H1 (cell line): ENCODE data around the gene NET1. TPM values are rescaled to one million over a fixed set of nuclear protein-coding genes. Genes with fewer than 3 reads are reported as not detected.

ENCODE experiments used
- CTCF ChIA-PET: fragments of 300-600 bp; sonication (Branson Sonifier 250); formaldehyde crosslinking; loops from one replicate; lab custom pipeline; 2021; ENCODE audit not compliant: partially characterized antibody; lab: Charles Lee
- POLR2A ChIA-PET: fragments of 300-600 bp; sonication (Branson Sonifier 250); formaldehyde crosslinking; loops from one replicate; lab custom pipeline; 2021; ENCODE audit warnings: inconsistent platforms; ENCODE audit not compliant: partially characterized antibody; lab: Charles Lee
- DNase-seq, 2 experiments: peaks; one replicate each; pipeline versions ENCODE4 v3.0.0 to v3.0.0-alpha.2; 2010 to 2022; ENCODE audit warnings: low spot score in 2 of 2, low read depth in 1 of 2, mixed read lengths in 1 of 2
- FAIRE-seq: peaks from 2 replicates; lab custom pipeline; 2011; peaks lifted over from hg19 to GRCh38; lab: Jason Lieb, UNC
- H2AFZ ChIP-seq: 2 replicates; pipeline ENCODE4 v1.8.1; 2012; ENCODE audit warnings: low read length, inconsistent platforms
- H2AK5ac ChIP-seq: 2 replicates; pipeline ENCODE4 v1.6.1; 2013; ENCODE audit warnings: low read depth, low read length
- H2BK120ac ChIP-seq: replicated peaks from 2 replicates; pipeline ENCODE3; 2013; ENCODE audit warnings: low read depth, low read length, inconsistent platforms
- H2BK12ac ChIP-seq: 2 replicates; pipeline ENCODE4 v1.6.1; 2013; ENCODE audit warnings: low read depth, low read length
- H2BK15ac ChIP-seq: 2 replicates; pipeline ENCODE4 v1.6.1; 2013; ENCODE audit warnings: low read length
- H2BK20ac ChIP-seq: 2 replicates; pipeline ENCODE4 v1.6.1; 2013; ENCODE audit warnings: low read length
- H2BK5ac ChIP-seq: 2 replicates; pipeline ENCODE4 v1.6.1; 2013; ENCODE audit warnings: low read depth, low read length
- H3K14ac ChIP-seq: 2 replicates; pipeline ENCODE4 v1.6.1; 2013; ENCODE audit warnings: inconsistent platforms; ENCODE audit not compliant: insufficient read length
- H3K18ac ChIP-seq: 2 replicates; pipeline ENCODE4 v1.6.1; 2013; ENCODE audit warnings: low read length; ENCODE audit errors: extremely low read depth
- H3K23ac ChIP-seq: 2 replicates; pipeline ENCODE4 v1.6.1; 2013; ENCODE audit warnings: inconsistent platforms; ENCODE audit not compliant: insufficient read length
- H3K23me2 ChIP-seq: 2 replicates; pipeline ENCODE4 v1.6.1; 2013; ENCODE audit warnings: low read depth, low read length
- H3K27ac ChIP-seq: 2 replicates; pipeline ENCODE4 v1.6.1; 2011; ENCODE audit warnings: low read depth, low read length, inconsistent platforms
- H3K27me3 ChIP-seq, 4 experiments: replicated peaks in 1 of 4; 1 replicate in 1 of 4; 2 replicates in 3 of 4; pipeline versions ENCODE4 v1.6.1 to v1.8.1; 2011 to 2013; ENCODE audit warnings: low read length in 3 of 4, mild to moderate bottlenecking in 3 of 4, inconsistent platforms in 2 of 4, mixed read lengths in 2 of 4, moderate library complexity in 1 of 4; ENCODE audit not compliant: control insufficient read depth in 3 of 4, insufficient read depth in 3 of 4; ENCODE audit errors: extremely low read depth in 1 of 4
- H3K36me3 ChIP-seq, 4 experiments: 2 replicates each; pipeline versions ENCODE4 v1.6.1 to v1.8.1; 2011 to 2013; ENCODE audit warnings: mild to moderate bottlenecking in 4 of 4, low read length in 3 of 4, moderate library complexity in 2 of 4, control low read depth in 1 of 4, inconsistent platforms in 1 of 4; ENCODE audit not compliant: insufficient read depth in 4 of 4, control insufficient read depth in 2 of 4
- H3K4ac ChIP-seq: replicated peaks from 2 replicates; pipeline ENCODE3; 2013; ENCODE audit warnings: low read length, low read depth, mixed read lengths, inconsistent platforms; ENCODE audit not compliant: insufficient read length
- H3K4me1 ChIP-seq, 4 experiments: replicated peaks in 1 of 4; 1 replicate in 1 of 4; 2 replicates in 3 of 4; pipeline versions ENCODE4 v1.6.1 to v1.8.1; 2011 to 2013; ENCODE audit warnings: low read length in 3 of 4, inconsistent platforms in 2 of 4, mixed read lengths in 1 of 4; ENCODE audit not compliant: insufficient read depth in 4 of 4, control insufficient read depth in 3 of 4
- H3K4me2 ChIP-seq, 2 experiments: 2 replicates each; pipeline versions ENCODE4 v1.6.1 to v1.8.1; 2011 to 2013; ENCODE audit warnings: low read depth in 2 of 2, low read length in 2 of 2, control low read depth in 1 of 2, inconsistent platforms in 1 of 2, mild to moderate bottlenecking in 1 of 2; ENCODE audit not compliant: insufficient read depth in 1 of 2
- H3K4me3 ChIP-seq, 4 experiments: fragments of 200-600, 300-600 bp in 1 of 4; sonication (generic), shearing (Covaris generic), sonication (Bioruptor Twin) in 1 of 4; 2 replicates each; pipeline versions ENCODE4 v1.5.1 to v1.8.1; 2011 to 2016; ENCODE audit warnings: low read length in 4 of 4, low read depth in 3 of 4, control low read depth in 2 of 4, inconsistent platforms in 2 of 4, mild to moderate bottlenecking in 2 of 4, mixed read lengths in 1 of 4, moderate library complexity in 1 of 4; ENCODE audit not compliant: insufficient read depth in 2 of 4; ENCODE audit errors: extremely low read depth in 1 of 4
- H3K56ac ChIP-seq: replicated peaks from 2 replicates; pipeline ENCODE3; 2013; ENCODE audit warnings: low read depth, mild to moderate bottlenecking, mixed read lengths, low read length, inconsistent platforms; ENCODE audit not compliant: insufficient read length
- H3K79me1 ChIP-seq: 2 replicates; pipeline ENCODE4 v1.6.1; 2013; ENCODE audit warnings: low read depth, low read length, control low read depth
- H3K79me2 ChIP-seq, 2 experiments: 2 replicates each; pipeline versions ENCODE4 v1.6.1 to v1.8.1; 2012 to 2013; ENCODE audit warnings: low read length in 2 of 2, mild to moderate bottlenecking in 2 of 2, inconsistent platforms in 1 of 2; ENCODE audit not compliant: insufficient read depth in 2 of 2, control insufficient read depth in 1 of 2
- H3K9ac ChIP-seq, 4 experiments: replicated peaks in 1 of 4; 1 replicate in 1 of 4; 2 replicates in 3 of 4; pipeline versions ENCODE4 v1.6.1 to v1.8.1; 2011 to 2013; ENCODE audit warnings: low read depth in 3 of 4, low read length in 3 of 4, control low read depth in 2 of 4, mild to moderate bottlenecking in 2 of 4, moderate library complexity in 2 of 4, inconsistent platforms in 1 of 4; ENCODE audit errors: extremely low read depth in 1 of 4
- H3K9me3 ChIP-seq, 2 experiments: 2 replicates each; pipeline versions ENCODE4 v1.6.1 to v1.8.1; 2012 to 2013; ENCODE audit warnings: mild to moderate bottlenecking in 2 of 2, moderate library complexity in 2 of 2, control low read depth in 1 of 2, inconsistent platforms in 1 of 2, low read depth in 1 of 2, low read length in 1 of 2, mixed read lengths in 1 of 2; ENCODE audit not compliant: insufficient read depth in 2 of 2
- H4K20me1 ChIP-seq, 2 experiments: replicated peaks in 1 of 2; 2 replicates each; pipeline versions ENCODE3 to v1.8.1; 2011 to 2013; ENCODE audit warnings: inconsistent platforms in 2 of 2, low read length in 2 of 2, mild to moderate bottlenecking in 1 of 2; ENCODE audit not compliant: insufficient read depth in 2 of 2, control insufficient read depth in 1 of 2
- H4K5ac ChIP-seq: 2 replicates; pipeline ENCODE4 v1.6.1; 2013; ENCODE audit warnings: low read length, low read depth, mixed read lengths, inconsistent platforms; ENCODE audit not compliant: insufficient read length
- H4K8ac ChIP-seq: 2 replicates; pipeline ENCODE4 v1.8.0; 2013; ENCODE audit warnings: mild to moderate bottlenecking, moderate library complexity, low read length, inconsistent platforms; ENCODE audit not compliant: insufficient read depth; ENCODE audit errors: extremely low read depth
- H4K91ac ChIP-seq: replicated peaks from 2 replicates; pipeline ENCODE3; 2013; ENCODE audit warnings: low read length, mixed read lengths, inconsistent platforms; ENCODE audit not compliant: insufficient read length
- ATF3 ChIP-seq: IDR thresholded peaks from 2 replicates; pipeline ENCODE4 v1.6.1; 2011; ENCODE audit warnings: low read depth, mild to moderate bottlenecking, low read length; ENCODE audit not compliant: insufficient read depth
- BACH1 ChIP-seq: IDR thresholded peaks from 2 replicates; pipeline ENCODE4 v1.6.1; 2012; ENCODE audit warnings: low read length, improper control_type of control experiment
- CHD1 ChIP-seq: IDR thresholded peaks from 2 replicates; pipeline ENCODE4 v1.6.1; 2012; ENCODE audit warnings: low read depth, low read length, improper control_type of control experiment
- CHD2 ChIP-seq: IDR thresholded peaks from 2 replicates; pipeline ENCODE4 v1.6.1; 2012; ENCODE audit warnings: low read length, improper control_type of control experiment
- CTBP2 ChIP-seq: IDR thresholded peaks from 2 replicates; pipeline ENCODE4 v1.7.0; 2011; ENCODE audit warnings: borderline replicate concordance, mild to moderate bottlenecking, moderate library complexity, mixed read lengths, low read length; ENCODE audit not compliant: insufficient read depth, insufficient read length
- CTCF ChIP-seq, 3 experiments: IDR thresholded peaks; 1 replicate in 2 of 3; 2 replicates in 1 of 3; pipeline versions ENCODE4 v1.5.1 to v1.6.1; 2011; ENCODE audit warnings: low read length in 3 of 3, mild to moderate bottlenecking in 3 of 3, inconsistent platforms in 2 of 3, low read depth in 1 of 3, moderate library complexity in 1 of 3; ENCODE audit not compliant: insufficient read depth in 1 of 3; ENCODE audit errors: control extremely low read depth in 1 of 3
- KDM1A ChIP-seq: fragments of 200-600, 300-600 bp; sonication (generic); IDR thresholded peaks from 2 replicates; pipeline ENCODE4 v1.7.1; 2016; ENCODE audit warnings: mild to moderate bottlenecking, low read length, borderline replicate concordance
- MAX ChIP-seq: IDR thresholded peaks from 2 replicates; pipeline ENCODE4 v1.6.1; 2012; ENCODE audit warnings: inconsistent platforms
- TBP ChIP-seq: IDR thresholded peaks from 2 replicates; pipeline ENCODE4 v1.6.1; 2011; ENCODE audit warnings: low read depth, low read length, improper control_type of control experiment
- TCF12 ChIP-seq: IDR thresholded peaks from 2 replicates; pipeline ENCODE4 v1.6.1; 2011; ENCODE audit warnings: low read depth, mild to moderate bottlenecking, low read length
- TEAD4 ChIP-seq: IDR thresholded peaks from 2 replicates; pipeline ENCODE4 v1.6.1; 2012; ENCODE audit warnings: low read depth, low read length, inconsistent platforms, mixed read lengths
- WGBS, 2 experiments: shearing (Covaris generic) in 1 of 2; methylation state at CpG; one replicate each; pipeline versions ENCODE4 v1.1.6 to v1.1.7; 2013 to 2015; ENCODE audit warnings: low lambda C conversion rate in 2 of 2, mixed read lengths in 2 of 2, inconsistent platforms in 1 of 2, low coverage in 1 of 2, missing lambda C conversion rate in 1 of 2; ENCODE audit not compliant: insufficient replicate concordance in 2 of 2, insufficient coverage in 1 of 2, insufficient read length in 1 of 2; ENCODE audit errors: extremely low coverage in 1 of 2, missing lambda C conversion rate in 1 of 2; 5-methylcytosine and 5-hydroxymethylcytosine counted together
- polyA plus RNA-seq, 7 experiments: library from polyadenylated mRNA; depleted of rRNA in 3 of 7; stranded (reverse) in 5 of 7; unstranded in 2 of 7; fragments of >200 nt in 5 of 7; fragments of 200-250 nt in 2 of 7; gene quantifications; 1 replicate in 5 of 7; 2 replicates in 1 of 7; 4 replicates in 1 of 7; pipeline versions ENCODE4 v1.2.1 to v1.2.3, GENCODE V29; 2011 to 2013; ENCODE audit warnings: missing spikeins in 2 of 7, mixed read lengths in 2 of 7
- total RNA-seq: library from RNA; stranded (reverse); fragmentation: NEBNext Ultra II Directional; extraction: Animal tissue kit (Norgen Biotek cat#: 25700); gene quantifications from 2 replicates; pipeline ENCODE4 v1.2.1, GENCODE V29; 2021

NET1 gene
- total and polyA plus RNA-seq, 2 of the 8 experiments (the other 6 are each of a cell fraction or from before 2014, with no cell fraction given) = 21.5 to 117 TPM

GRCh38 chr10:5461203-5461588, 48.8 kb downstream of the NET1 start:
- Histone ChIP-seq H3K27ac (no peak overlapping the region), H3K18ac (no peak overlapping the region), H3K4ac (no peak overlapping the region), H2AFZ (no peak overlapping the region), H3K36me3 (peaks cover 5 to 44% (median 34%) of the 10 kb centered on the region in 4 experiments), H2AK5ac (no peak overlapping the region), H3K79me2 (no peaks in the 10 kb centered on the region), H4K20me1 (no peaks in the 10 kb centered on the region), H3K79me1 (no peaks in the 10 kb centered on the region), H3K9me3 (no peaks in the 10 kb centered on the region), H4K8ac (no peak overlapping the region), H2BK120ac (no peak overlapping the region), H2BK20ac (no peak overlapping the region), H3K27me3 (no peaks in the 10 kb centered on the region), H3K4me2 (no peak overlapping the region), H3K23me2 (peaks cover 5% of the 10 kb centered on the region; the same call in 1 of the 2 replicates), H3K14ac (no peak overlapping the region), H3K56ac (no peak overlapping the region), H4K91ac (no peak overlapping the region), H4K5ac (no peak overlapping the region), H3K4me1 (peaks cover 2 to 9% (median 5%) of the 10 kb centered on the region in 4 experiments), H2BK5ac (no peak overlapping the region), H2BK15ac (no peak overlapping the region), H2BK12ac (no peak overlapping the region), H3K4me3 (no peak overlapping the region), H3K9ac (no peak overlapping the region), H3K23ac (no peak overlapping the region)
- no peak for FAIRE-seq
- POLR2A ChIA-PET = interaction anchor here (0.9 to 4.6 kb wide), 6 partner anchors 14 to 96 kb away, joined by 3 to 44 read pairs (median 5); partner anchors contain the start of gene CALML3
- 90% methylated on average over 4 of the region's 4 CpGs; no CpG with 5 or more reads in 1 of the 2 experiments for WGBS, 2 experiments
- CTCF ChIA-PET = interaction anchor here (0.9 to 4.7 kb wide), 9 partner anchors 14 to 169 kb away, joined by 3 to 25 read pairs (median 5); no protein-coding TSS in a partner anchor
- no peak for DNase-seq
- TF ChIP-seq CHD1 (no peak), CTCF (IDR thresholded peaks at IDR 0.05; ENCODE audit: control extremely low read depth in 1 of 3, insufficient read depth in 1 of 3, low read depth in 1 of 3, low read length in 3 of 3) (no peak), ATF3 (no peak), CHD2 (no peak), MAX (no peak), CTBP2 (no peak), TEAD4 (no peak), BACH1 (no peak), TCF12 (no peak), TBP (no peak), KDM1A (no peak)
